Lower leg skin (tissue), 4 donors: ENCODE results near the gene PRM3. TPM values are rescaled to one million over a fixed set of nuclear protein-coding genes. Genes with fewer than 3 reads are reported as not detected.

Experiments
- DNase-seq, 2 donors: peaks; one replicate each; pipeline ENCODE4 v3.0.0-alpha.2; 2019; ENCODE audit warnings: low spot score in 2 of 2
- H3K4me3 ChIP-seq: fragments of 200-600 bp; sonication (generic); 2 replicates; pipeline ENCODE4 v1.5.1; 2017; ENCODE audit warnings: mild to moderate bottlenecking, low read depth; ENCODE audit not compliant: poor library complexity, severe bottlenecking
- CTCF ChIP-seq, 3 donors: fragments of 450-650 bp; IDR thresholded peaks; one replicate each; pipeline ENCODE4 v1.5.1; 2016; ENCODE audit warnings: antibody characterized with exemption in 3 of 3, mild to moderate bottlenecking in 3 of 3, moderate library complexity in 2 of 3
- POLR2A ChIP-seq, 2 donors: fragments of 450-650 bp; IDR thresholded peaks; one replicate each; pipeline ENCODE4 v1.6.1; 2016 to 2017; ENCODE audit warnings: antibody characterized with exemption in 2 of 2, mild to moderate bottlenecking in 1 of 2, moderate library complexity in 1 of 2
- whole genome bisulfite sequencing, 2 donors: methylation state at CpG; one replicate each; pipeline ENCODE4 v1.1.5; 2018; 5-methylcytosine and 5-hydroxymethylcytosine counted together
- intact Hi-C: fragments of 100-400 bp; cut with DNase I; formaldehyde crosslinking; loops from one replicate; pipeline ENCODE4 v1.15.0; 2023; ENCODE audit warnings: low total_unique reads
- total RNA-seq, 4 donors: library from RNA; depleted of rRNA; stranded (reverse); fragments of >200 nt; gene quantifications; one replicate each; pipeline ENCODE4 v1.1.0, GENCODE V29; 2016

The PRM3 gene, protein sequence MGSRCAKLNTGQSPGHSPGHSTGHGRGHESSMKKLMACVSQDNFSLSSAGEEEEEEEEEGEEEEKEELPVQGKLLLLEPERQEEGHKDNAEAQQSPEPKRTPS
- total RNA-seq, result not detected

GRCh38 chr16:11272921-11273720, at the start of gene PRM3:
TSS of gene PRM3 (minus strand) at chr16:11273629. CDS start at chr16:11273595, 34 bp downstream.
- no peak for DNase-seq
- no peak within 1 kb of the TSS for H3K4me3 ChIP-seq
- TF ChIP-seq POLR2A (IDR thresholded peaks at IDR 0.05) (no peak), CTCF (IDR thresholded peaks at IDR 0.05) (no peak)
- intact Hi-C loops, result no loop called here
- 71 to 76% methylated on average over 30 of the region's 30 CpGs for WGBS, 2 donors

DNA sequence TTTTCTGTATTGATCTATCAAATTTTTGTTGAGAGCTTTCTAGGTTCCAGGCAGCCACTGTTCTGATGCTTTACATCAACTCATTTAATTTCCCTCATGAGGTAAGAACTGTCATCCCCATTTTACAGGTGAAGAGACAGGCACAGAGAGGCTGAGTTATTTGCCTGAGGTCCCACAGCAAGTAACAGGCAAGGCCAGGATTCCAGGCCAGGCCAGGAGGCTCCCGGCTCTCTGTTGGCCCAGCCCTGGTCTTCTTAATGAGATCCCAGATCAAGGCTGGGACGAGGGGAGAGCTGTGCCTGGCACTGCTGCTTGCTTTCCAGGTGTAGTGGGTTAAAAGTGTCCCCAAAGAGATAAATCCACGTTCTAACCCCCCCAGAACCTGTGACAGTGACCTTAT, 49.4 kb upstream of the PRM3 start:
- intact Hi-C loops, result no loop called here
- H3K4me3 ChIP-seq, result no peak overlapping the region
- TF ChIP-seq POLR2A (IDR thresholded peaks at IDR 0.05) (no peak), CTCF (IDR thresholded peaks at IDR 0.05) (no peak)
- DNase-seq, result no peak
- WGBS, 2 donors, result 80 to 96% methylated on average over 3 of the region's 3 CpGs

GRCh38 chr16:11321662-11322061, 48.2 kb upstream of the PRM3 start:
- TF ChIP-seq POLR2A (IDR thresholded peaks at IDR 0.05) (no peak), CTCF (IDR thresholded peaks at IDR 0.05) (no peak)
- no peak overlapping the region for H3K4me3 ChIP-seq
- 68 to 85% methylated on average over 5 of the region's 5 CpGs for WGBS, 2 donors
- intact Hi-C loops, result no loop called here
- no peak for DNase-seq

DNA sequence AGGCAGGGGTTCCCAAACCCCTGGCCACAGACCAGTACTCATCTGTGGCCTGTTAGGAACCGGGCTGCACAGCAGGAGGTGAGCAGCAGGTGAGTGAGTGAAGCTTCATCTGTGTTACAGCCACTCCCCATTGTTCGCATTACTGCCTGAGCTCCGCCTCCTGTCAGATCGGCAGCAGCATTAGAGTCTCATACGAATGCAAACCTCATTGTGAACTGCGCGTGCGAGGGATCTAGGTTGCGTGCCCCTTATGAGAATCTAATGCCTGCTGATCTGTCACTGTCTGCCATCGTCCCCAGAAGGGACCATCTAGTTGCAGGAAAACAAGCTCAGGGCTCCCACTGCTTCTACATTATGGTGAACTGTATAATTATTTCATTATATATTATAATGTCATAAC, 46.7 kb upstream of the PRM3 start:
- no peak overlapping the region for H3K4me3 ChIP-seq
- WGBS, 2 donors, result 76% methylated on average over 10 of the region's 10 CpGs
- intact Hi-C loops, result no loop called here
- no peak for DNase-seq
- TF ChIP-seq POLR2A (IDR thresholded peaks at IDR 0.05) (no peak), CTCF (IDR thresholded peaks at IDR 0.05) (no peak)

DNA sequence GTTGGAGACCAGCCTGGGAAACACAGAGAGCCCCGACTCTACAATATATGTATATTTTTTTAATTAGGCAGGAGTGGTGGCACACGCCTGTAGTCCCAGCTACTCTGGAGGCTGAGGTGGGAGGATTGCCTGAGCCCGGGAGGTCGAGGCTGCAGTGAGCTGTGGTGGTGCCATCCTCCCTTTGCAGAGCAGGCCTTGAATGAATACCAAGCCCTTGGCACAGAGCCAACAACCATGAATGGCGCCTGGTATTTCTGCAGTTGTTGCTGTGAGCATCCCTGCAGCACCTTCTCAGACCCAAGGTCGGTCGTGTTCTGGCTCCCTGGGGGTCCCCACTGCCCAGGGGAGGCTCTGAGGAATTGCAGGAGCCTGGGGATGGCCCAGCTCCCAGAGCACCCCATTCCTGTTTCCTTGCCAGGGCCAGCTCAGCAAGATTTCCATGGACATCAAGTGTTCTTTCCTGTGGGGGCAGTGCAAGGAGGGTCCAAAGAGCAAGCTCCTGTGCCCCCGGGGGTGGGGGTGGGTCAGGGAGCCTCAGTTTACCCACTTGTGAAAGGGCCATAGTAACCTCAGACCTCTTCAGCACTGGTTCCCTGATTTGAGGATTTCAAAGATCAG, 46.2 kb upstream of the PRM3 start:
- WGBS, 2 donors, result 49 to 52% methylated on average over 7 to 8 of the region's 8 CpGs
- TF ChIP-seq CTCF (IDR thresholded peaks at IDR 0.05) (no peak), POLR2A (IDR thresholded peaks at IDR 0.05) (no peak)
- no peak for DNase-seq
- intact Hi-C loops, result no loop called here
- no peak overlapping the region for H3K4me3 ChIP-seq
